Ovary (tissue), 3 donors: ENCODE measurements around the gene ZNF337.

ENCODE experiments used
- EP300 ChIP-seq: sonication (generic); formaldehyde crosslinking; IDR thresholded peaks from one replicate; pipeline ENCODE4 v1.6.1; 2017; ENCODE audit warnings: antibody characterized with exemption
- TF ChIP-seq, protein P1 (sequence below), 3 donors: fragments of 450-650 bp in 2 of 3; fragments of 200-600 bp in 1 of 3; IDR thresholded peaks; one replicate each; pipeline versions ENCODE4 v1.5.1 to v1.8.0; 2016 to 2022; ENCODE audit warnings: antibody characterized with exemption in 3 of 3, mild to moderate bottlenecking in 1 of 3
- donor health status: DM: no; HTN: no; CAD: no.

DNA sequence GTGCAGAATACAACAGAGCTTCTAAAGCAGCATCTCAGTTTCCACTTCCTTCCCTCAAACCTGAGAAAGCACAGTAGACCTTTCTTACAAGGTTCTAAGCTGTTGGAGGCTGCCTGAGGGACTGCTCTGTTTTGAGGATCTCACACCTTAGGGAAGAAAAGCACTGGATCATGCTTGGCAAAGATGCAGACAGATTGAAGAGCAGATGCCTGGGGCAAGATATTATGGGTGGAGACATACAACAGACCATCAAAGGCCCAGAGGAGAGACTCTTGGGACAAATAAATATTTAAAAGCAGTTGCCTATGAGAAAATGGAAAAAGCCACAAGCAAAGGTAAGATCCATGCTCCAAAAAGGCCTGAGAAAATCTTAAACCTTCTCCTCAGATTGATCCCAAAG is 6.2 kb downstream of the ZNF337 start:
- no peak for TF ChIP-seq EP300
- TF ChIP-seq, protein P1, sequence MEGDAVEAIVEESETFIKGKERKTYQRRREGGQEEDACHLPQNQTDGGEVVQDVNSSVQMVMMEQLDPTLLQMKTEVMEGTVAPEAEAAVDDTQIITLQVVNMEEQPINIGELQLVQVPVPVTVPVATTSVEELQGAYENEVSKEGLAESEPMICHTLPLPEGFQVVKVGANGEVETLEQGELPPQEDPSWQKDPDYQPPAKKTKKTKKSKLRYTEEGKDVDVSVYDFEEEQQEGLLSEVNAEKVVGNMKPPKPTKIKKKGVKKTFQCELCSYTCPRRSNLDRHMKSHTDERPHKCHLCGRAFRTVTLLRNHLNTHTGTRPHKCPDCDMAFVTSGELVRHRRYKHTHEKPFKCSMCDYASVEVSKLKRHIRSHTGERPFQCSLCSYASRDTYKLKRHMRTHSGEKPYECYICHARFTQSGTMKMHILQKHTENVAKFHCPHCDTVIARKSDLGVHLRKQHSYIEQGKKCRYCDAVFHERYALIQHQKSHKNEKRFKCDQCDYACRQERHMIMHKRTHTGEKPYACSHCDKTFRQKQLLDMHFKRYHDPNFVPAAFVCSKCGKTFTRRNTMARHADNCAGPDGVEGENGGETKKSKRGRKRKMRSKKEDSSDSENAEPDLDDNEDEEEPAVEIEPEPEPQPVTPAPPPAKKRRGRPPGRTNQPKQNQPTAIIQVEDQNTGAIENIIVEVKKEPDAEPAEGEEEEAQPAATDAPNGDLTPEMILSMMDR (IDR thresholded peaks at IDR 0.05), result no peak
